Karpas-422 (cell line): ENCODE measurements around the gene CLSTN3. TPM values are rescaled to one million over a fixed set of nuclear protein-coding genes. Genes with fewer than 3 reads are reported as not detected.

Experiments
- DNase-seq: peaks from one replicate; pipeline ENCODE4 v3.0.0-alpha.2; 2015
- H2AFZ ChIP-seq: fragments of 200-600 bp; sonication (generic); 2 replicates; pipeline ENCODE4 v1.6.1; 2014; ENCODE audit warnings: antibody characterized with exemption, low read length, mixed read lengths
- H3K27ac ChIP-seq: fragments of 200-600 bp; sonication (generic); 2 replicates; pipeline ENCODE4 v1.5.1; 2014; ENCODE audit warnings: mild to moderate bottlenecking, low read length, moderate library complexity
- H3K27me3 ChIP-seq: fragments of 200-600 bp; sonication (generic); 2 replicates; pipeline ENCODE4 v1.6.1; 2014; ENCODE audit warnings: low read length, mixed read lengths
- H3K36me3 ChIP-seq: fragments of 200-600 bp; sonication (generic); 2 replicates; pipeline ENCODE4 v1.6.1; 2014; ENCODE audit warnings: low read length, mixed read lengths; ENCODE audit not compliant: insufficient read depth
- H3K4me1 ChIP-seq: fragments of 200-600 bp; sonication (generic); 2 replicates; pipeline ENCODE4 v1.6.1; 2014; ENCODE audit warnings: mild to moderate bottlenecking, low read length, mixed read lengths
- H3K4me2 ChIP-seq: fragments of 200-600 bp; sonication (generic); 2 replicates; pipeline ENCODE4 v1.6.1; 2014; ENCODE audit warnings: low read length, low read depth, mild to moderate bottlenecking; ENCODE audit not compliant: poor library complexity, severe bottlenecking
- H3K4me3 ChIP-seq: fragments of 200-600 bp; sonication (generic); 2 replicates; pipeline ENCODE4 v1.5.1; 2014; ENCODE audit warnings: mild to moderate bottlenecking, antibody characterized with exemption, low read length, mixed read lengths
- H3K79me2 ChIP-seq: fragments of 200-600 bp; sonication (generic); 2 replicates; pipeline ENCODE4 v1.6.1; 2014; ENCODE audit warnings: mild to moderate bottlenecking, low read length, mixed read lengths
- H3K9ac ChIP-seq: fragments of 200-600 bp; sonication (generic); 2 replicates; pipeline ENCODE4 v1.6.0; 2014; ENCODE audit warnings: low read length
- H3K9me2 ChIP-seq: fragments of 200-600 bp; sonication (generic), shearing (Covaris generic); replicated peaks from 2 replicates; pipeline ENCODE4 v1.6.0; 2014; ENCODE audit warnings: mild to moderate bottlenecking, low read length, moderate library complexity; ENCODE audit not compliant: insufficient read depth
- H3K9me3 ChIP-seq: fragments of 300-700, 200-600 bp; sonication (generic); 2 replicates; pipeline ENCODE4 v1.6.1; 2014; ENCODE audit warnings: low read length, mixed read lengths
- H4K20me1 ChIP-seq: fragments of 200-600 bp; sonication (generic); 2 replicates; pipeline ENCODE4 v1.6.1; 2014; ENCODE audit warnings: mild to moderate bottlenecking, antibody characterized with exemption, low read length, low read depth; ENCODE audit not compliant: insufficient read depth
- total RNA-seq: library from RNA; depleted of rRNA; stranded (reverse); fragments of >200 nt; shearing (Covaris generic); gene quantifications from 2 replicates; pipeline ENCODE4 v1.2.3, GENCODE V29; 2014; ENCODE audit warnings: low replicate concordance

Gene CLSTN3
- total RNA-seq, 1 experiment from 2014 or later: 30.0 TPM

- Histone ChIP-seq H3K4me1 (no peaks in the 10 kb centered on the region), H3K9ac (no peak overlapping the region), H3K4me3 (no peak overlapping the region), H3K9me3 (no peaks in the 10 kb centered on the region), H3K27me3 (no peaks in the 10 kb centered on the region), H3K9me2 (no peaks in the 10 kb centered on the region), H3K79me2 (no peaks in the 10 kb centered on the region), H3K4me2 (no peak overlapping the region), H3K27ac (no peak overlapping the region), H2AFZ (no peak overlapping the region), H4K20me1 (no peaks in the 10 kb centered on the region), H3K36me3 (no peaks in the 10 kb centered on the region)
- no peak for DNase-seq
Measured at GRCh38 chr12:7154042-7154441, 23.9 kb downstream of the CLSTN3 start.

DNA sequence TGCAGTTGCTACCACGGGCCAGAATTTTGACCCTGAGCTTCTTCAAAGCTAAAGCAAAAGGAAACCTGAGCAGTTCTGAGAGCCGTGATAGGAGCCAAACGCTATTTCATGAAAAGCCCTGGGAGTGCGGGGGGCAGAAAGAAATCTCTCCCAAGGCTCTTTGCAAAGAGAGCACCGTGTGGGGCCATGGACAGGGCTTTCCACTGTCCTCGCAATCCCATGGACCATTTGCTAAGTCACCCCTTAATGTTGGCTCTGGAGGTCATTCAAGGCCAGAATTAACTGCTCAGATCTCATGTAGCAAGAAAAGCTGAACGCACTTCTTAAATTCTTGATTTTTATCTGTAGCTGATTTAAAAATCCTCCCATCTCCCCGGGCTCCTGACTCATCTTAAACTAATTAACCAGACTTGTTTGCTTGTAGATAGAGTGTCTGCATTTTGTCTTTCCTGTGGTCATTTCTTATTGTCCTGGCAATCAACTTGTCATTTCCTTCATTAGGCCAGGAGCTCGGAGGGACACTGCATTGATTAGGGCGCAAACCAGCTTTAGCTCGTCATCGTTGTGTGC lies 24.8 kb downstream of the CLSTN3 start:
- no peaks in the 10 kb centered on the region for H4K20me1 ChIP-seq
- H2AFZ ChIP-seq: no peak overlapping the region
- DNase-seq: no peak
- no peak overlapping the region for H3K27ac ChIP-seq
- H3K4me3 ChIP-seq: no peak overlapping the region
- H3K36me3 ChIP-seq: no peaks in the 10 kb centered on the region
- H3K27me3 ChIP-seq: no peaks in the 10 kb centered on the region
- H3K9me2 ChIP-seq: no peaks in the 10 kb centered on the region
- H3K79me2 ChIP-seq: no peaks in the 10 kb centered on the region
- H3K9me3 ChIP-seq: no peaks in the 10 kb centered on the region
- H3K9ac ChIP-seq: no peak overlapping the region
- H3K4me2 ChIP-seq: no peak overlapping the region
- no peaks in the 10 kb centered on the region for H3K4me1 ChIP-seq

- H2AFZ ChIP-seq: no peak overlapping the region
- no peak overlapping the region for H3K27ac ChIP-seq
- H3K79me2 ChIP-seq: no peaks in the 10 kb centered on the region
- no peaks in the 10 kb centered on the region for H4K20me1 ChIP-seq
- no peak overlapping the region for H3K9ac ChIP-seq
- DNase-seq: no peak
- H3K9me2 ChIP-seq: no peaks in the 10 kb centered on the region
- H3K27me3 ChIP-seq: no peaks in the 10 kb centered on the region
- H3K4me1 ChIP-seq: no peaks in the 10 kb centered on the region
- no peaks in the 10 kb centered on the region for H3K9me3 ChIP-seq
- H3K36me3 ChIP-seq: no peaks in the 10 kb centered on the region
- no peak overlapping the region for H3K4me2 ChIP-seq
- no peak overlapping the region for H3K4me3 ChIP-seq
Measured at GRCh38 chr12:7155471-7156034, 25.4 kb downstream of the CLSTN3 start.

GRCh38 chr12:7156259-7157197 lies 26.4 kb downstream of the CLSTN3 start:
- H3K36me3 ChIP-seq: no peaks in the 10 kb centered on the region

GRCh38 chr12:7157391-7157790 lies 27.2 kb downstream of the CLSTN3 start:
- Histone ChIP-seq H3K9me2 (no peaks in the 10 kb centered on the region), H4K20me1 (no peaks in the 10 kb centered on the region), H3K4me1 (no peaks in the 10 kb centered on the region), H3K4me2 (no peak overlapping the region), H2AFZ (no peak overlapping the region), H3K9me3 (no peaks in the 10 kb centered on the region), H3K27me3 (no peaks in the 10 kb centered on the region), H3K4me3 (no peak overlapping the region), H3K27ac (no peak overlapping the region), H3K9ac (no peak overlapping the region), H3K36me3 (no peaks in the 10 kb centered on the region), H3K79me2 (no peaks in the 10 kb centered on the region)
- DNase-seq: no peak

More at GRCh38 chr12:7156259-7157197, 26.4 kb downstream of the CLSTN3 start:
- H3K27me3 ChIP-seq: no peaks in the 10 kb centered on the region
- H3K27ac ChIP-seq: no peak overlapping the region
- H2AFZ ChIP-seq: no peak overlapping the region
- H3K4me2 ChIP-seq: no peak overlapping the region
- no peak overlapping the region for H3K4me3 ChIP-seq
- no peak overlapping the region for H3K9ac ChIP-seq
- H3K9me2 ChIP-seq: no peaks in the 10 kb centered on the region
- no peaks in the 10 kb centered on the region for H3K79me2 ChIP-seq
- no peak for DNase-seq
- H4K20me1 ChIP-seq: no peaks in the 10 kb centered on the region
- no peaks in the 10 kb centered on the region for H3K4me1 ChIP-seq
- H3K9me3 ChIP-seq: no peaks in the 10 kb centered on the region

DNA sequence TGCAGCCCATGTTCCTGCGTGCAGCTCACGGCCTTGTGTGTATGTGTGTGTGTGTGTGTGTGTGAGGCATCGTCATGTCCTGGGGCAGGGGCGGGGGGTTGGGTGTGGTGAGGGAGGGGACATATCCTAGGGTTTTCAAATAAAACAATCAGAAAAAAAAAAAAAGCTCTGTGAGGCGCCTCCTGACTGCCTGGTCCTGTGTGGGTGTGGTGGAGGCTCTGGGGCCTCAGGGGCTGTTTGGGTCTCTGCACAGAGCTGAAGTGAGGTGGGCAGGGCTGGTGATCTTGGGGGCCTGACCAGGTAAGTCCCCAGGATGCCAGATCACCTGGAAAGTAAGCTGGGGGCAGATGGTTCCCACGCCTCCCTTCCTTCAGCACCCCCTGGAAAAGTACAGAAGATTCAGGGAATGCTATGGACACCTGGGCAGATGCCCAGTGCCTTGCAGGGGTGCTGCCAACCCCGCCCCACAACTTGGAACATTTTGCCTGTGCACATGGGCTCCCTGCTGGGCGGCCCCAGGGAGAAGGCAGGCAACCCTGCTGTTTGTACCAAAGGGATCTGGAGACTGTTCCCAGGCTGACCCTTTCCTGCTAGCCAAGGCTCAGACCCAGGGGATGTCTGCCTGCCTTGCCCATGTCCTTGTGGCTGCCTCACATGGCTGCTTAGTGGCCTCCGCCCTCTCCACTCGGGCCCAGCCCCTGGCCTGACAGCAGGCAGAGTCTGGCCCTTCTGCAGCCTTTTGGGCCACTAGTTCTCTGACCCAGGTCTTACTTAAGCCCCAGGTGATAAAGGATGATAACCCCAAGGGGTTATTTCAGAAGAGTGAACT lies 28.8 kb downstream of the CLSTN3 start:
- Histone ChIP-seq H3K4me1 (no peaks in the 10 kb centered on the region), H3K9ac (no peak overlapping the region), H3K27ac (no peak overlapping the region), H3K36me3 (no peaks in the 10 kb centered on the region), H4K20me1 (no peaks in the 10 kb centered on the region), H3K27me3 (no peaks in the 10 kb centered on the region), H3K4me2 (no peak overlapping the region), H2AFZ (no peak overlapping the region), H3K9me3 (no peaks in the 10 kb centered on the region), H3K79me2 (no peaks in the 10 kb centered on the region), H3K9me2 (no peaks in the 10 kb centered on the region), H3K4me3 (no peak overlapping the region)
- DNase-seq: no peak

DNA sequence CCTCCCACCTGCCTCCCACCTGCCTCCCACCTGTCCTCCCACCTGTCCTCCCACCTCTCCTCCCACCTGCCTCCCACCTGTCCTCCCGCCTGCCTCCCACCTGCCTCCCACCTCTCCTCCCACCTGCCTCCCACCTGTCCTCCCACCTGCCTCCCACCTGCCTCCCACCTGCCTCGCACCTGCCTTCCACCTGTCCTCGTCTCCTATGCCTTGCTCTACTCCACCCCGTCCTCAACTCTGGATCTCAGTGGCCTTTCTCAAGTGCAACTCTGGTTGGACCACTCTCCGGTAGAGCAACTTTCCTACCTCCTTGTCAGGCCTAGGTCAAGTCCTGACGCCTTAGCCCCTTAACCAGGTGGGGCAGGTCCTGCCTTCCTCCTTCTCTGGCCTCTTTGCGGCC lies 30.0 kb downstream of the CLSTN3 start:
- no peak overlapping the region for H3K4me2 ChIP-seq

GRCh38 chr12:7161327-7161726 lies 31.2 kb downstream of the CLSTN3 start:
- Histone ChIP-seq H3K79me2 (no peaks in the 10 kb centered on the region), H3K4me3 (no peak overlapping the region), H3K27me3 (0 out of 2 replicates have a peak, but pooled peaks cover 8% of the 10 kb centered on the region), H3K9me2 (no peaks in the 10 kb centered on the region), H3K4me2 (no peak overlapping the region), H3K4me1 (no peaks in the 10 kb centered on the region), H3K36me3 (no peaks in the 10 kb centered on the region), H3K9me3 (no peaks in the 10 kb centered on the region), H3K9ac (no peak overlapping the region), H3K27ac (no peak overlapping the region), H4K20me1 (no peaks in the 10 kb centered on the region), H2AFZ (no peak overlapping the region)
- no peak for DNase-seq

More for the DNA sequence above, 30.0 kb downstream of the CLSTN3 start:
- no peaks in the 10 kb centered on the region for H3K79me2 ChIP-seq
- DNase-seq: no peak
- no peak overlapping the region for H3K27ac ChIP-seq
- no peaks in the 10 kb centered on the region for H3K4me1 ChIP-seq
- H3K4me3 ChIP-seq: no peak overlapping the region
- no peak overlapping the region for H2AFZ ChIP-seq
- H3K36me3 ChIP-seq: no peaks in the 10 kb centered on the region
- H3K9ac ChIP-seq: no peak overlapping the region
- H3K9me3 ChIP-seq: no peaks in the 10 kb centered on the region
- no peaks in the 10 kb centered on the region for H3K9me2 ChIP-seq
- H4K20me1 ChIP-seq: no peaks in the 10 kb centered on the region
- H3K27me3 ChIP-seq: no peaks in the 10 kb centered on the region
